CD4-positive, alpha-beta T cell treated with Interleukin-17A for 4 hours (primary cell): Measurements from ENCODE around the gene UNKL.
A peak's percentile ranks its signal among the peaks of the same experiment; 100 is the strongest.

ENCODE experiments used
- DNase-seq: peaks from one replicate; pipeline ENCODE4 v3.0.0-alpha.2; 2020; ENCODE audit warnings: mixed read lengths

UNKL gene

DNA sequence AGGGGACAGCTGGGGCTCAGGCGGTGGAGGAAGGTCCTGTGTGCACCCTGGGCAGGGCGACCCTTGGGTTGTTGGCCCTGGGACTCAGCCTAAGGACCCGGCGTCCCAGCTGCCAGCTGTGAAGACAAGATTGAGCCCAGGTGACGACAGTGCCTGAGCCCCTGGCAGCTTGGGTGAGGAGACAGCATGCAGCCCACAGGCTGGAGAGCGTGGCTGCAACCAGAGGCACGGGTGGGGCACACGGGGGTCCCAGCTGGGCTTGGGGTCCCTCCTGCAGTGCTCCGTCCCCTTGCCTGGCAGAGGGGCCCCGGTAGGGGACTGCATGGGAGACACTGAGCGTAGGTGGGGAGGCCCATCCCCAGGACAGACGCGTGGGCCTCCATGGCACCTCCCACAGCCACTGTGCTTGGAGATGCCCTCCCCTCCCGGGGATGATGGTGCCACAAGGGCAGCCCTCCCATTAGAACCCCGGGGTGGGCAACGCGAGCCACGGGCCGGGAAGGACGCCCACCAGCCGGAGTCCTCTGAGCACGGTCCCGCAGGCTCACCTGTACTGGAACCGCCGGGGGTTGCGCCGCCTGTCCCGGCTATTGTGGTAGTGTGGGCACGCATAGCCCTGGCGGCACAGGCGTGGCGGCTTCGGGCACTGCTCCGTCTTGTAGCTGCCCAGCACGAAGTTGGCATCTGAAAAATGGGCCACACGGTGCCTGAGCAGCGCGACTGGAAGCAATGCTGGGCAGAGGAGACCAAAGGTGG, 15.5 kb downstream of the UNKL start:
- DNase-seq, result no peak

DNA sequence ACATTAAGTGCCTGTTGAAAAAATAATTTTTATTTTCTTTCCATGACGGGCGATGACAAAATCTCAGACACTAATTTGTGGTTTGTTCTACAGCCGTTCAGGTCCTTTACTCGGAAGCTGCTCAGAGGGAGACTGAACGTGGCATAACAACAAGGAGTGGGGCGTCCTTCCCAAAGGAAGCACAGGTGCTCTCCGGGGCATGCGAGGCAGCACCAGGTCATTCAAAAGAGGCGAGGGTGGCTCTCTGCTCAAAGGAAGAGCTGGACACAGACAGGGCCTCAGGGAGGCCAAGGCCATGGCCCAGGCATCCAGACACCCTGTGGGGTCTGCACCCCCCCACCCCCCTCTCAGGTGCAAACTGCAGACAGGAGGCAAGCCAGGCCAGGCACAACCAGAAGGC, 16.2 kb downstream of the UNKL start:
- DNase-seq, result no peak

DNA sequence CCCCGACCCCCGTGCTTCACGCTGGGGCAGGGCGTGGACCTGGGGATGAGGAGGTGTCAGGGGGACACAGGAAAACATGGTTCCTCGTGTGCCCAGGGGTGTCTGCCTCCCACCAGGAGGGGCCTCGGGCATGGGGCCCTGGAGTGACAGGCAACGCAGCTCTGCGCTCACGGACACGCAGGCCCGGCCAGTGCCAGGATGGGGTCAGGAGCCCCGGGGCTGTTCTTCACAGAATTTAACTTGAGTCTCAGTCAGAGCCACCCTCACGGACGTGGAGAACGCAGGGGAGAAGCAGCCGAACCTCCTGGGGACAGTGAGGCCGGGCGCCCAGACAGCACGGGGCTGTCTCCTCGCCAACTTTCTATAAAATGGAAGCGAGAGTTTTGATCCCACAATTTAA, 16.7 kb downstream of the UNKL start:
- DNase-seq, result no peak

DNA sequence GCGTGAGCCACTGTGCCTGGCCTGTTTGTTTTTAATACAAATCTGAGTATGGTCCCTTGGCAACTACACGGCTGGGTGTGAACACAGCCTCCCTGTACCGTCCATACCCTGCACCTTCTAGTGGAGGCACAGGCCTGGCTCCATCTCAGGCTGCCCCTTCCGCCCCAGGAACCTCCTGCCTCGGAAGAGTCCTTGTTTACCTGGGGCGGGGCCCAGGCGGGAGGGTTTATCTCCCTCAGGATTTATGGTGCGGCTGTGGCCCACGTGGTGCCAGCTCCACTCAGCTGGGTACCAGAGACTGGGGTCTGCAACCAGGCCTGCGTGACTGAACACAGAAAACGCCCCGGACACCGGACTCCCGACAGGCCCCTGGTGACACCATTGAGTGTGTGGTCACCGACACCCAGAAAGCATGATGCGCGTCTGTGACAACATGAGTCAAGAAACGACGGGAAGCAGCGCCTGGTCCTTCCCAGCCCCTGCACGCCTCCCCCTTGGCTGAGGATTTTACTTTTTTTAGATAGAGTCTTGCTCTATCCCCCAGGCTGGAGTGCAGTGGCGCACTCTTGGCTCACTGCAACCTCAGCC, 19.0 kb downstream of the UNKL start:
- DNase-seq, result no peak

DNA sequence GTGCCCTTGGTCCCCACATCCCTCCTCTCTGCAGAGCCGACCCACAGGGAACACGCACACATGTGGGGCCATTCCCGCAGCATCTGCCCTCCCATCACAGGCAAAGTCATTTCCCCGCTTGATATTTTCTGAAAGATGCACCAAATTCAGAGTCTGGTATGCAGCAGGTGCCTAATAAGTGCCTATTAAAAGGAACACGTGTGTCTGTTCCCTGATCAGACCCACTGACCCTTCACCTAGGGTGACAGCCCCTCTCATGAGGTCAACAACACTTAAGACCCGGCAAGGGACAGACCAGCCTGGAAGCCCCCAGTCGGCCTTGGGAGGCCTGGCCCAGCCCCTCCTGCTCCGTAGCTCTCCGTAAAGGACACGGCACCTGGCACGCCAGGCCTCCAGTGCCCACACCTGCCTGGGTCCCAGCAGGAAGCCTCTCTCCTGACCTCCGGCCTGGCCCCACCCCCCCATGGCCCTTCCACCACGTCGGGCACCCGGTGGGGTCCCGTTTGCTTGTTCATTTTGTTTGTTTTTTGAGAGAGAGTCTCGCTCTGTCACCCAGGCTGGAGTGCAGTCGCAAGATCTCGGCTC, 20.0 kb downstream of the UNKL start:
- DNase-seq, result no peak

DNA sequence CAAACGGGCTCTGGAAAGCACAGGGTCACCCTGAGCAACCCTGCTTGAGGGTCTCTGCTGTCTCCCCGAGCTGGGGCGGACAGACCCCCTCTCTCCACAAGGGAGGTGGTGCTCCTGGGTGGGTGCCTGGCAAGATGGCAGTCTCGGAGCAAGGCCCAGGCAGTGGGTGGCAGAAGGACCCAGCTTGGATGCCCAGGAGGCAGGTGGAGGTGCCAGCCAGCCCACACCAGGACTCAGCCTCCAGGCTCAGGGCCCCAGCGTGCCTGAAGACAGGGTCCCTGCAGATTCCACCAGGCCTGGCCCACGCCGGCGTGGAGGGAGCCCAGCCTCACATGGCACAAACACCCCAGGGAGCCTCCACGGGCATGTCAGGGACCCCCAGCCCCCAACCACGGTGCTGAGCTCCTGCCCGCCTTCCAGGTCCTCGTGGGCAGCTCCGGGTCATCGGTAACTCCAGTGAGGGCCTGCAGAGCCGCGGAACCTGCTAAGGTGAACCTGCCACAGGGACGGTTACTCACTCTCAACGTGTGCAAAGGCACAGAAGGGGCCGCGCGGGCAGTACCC, 20.8 kb downstream of the UNKL start:
- DNase-seq, result no peak

DNA sequence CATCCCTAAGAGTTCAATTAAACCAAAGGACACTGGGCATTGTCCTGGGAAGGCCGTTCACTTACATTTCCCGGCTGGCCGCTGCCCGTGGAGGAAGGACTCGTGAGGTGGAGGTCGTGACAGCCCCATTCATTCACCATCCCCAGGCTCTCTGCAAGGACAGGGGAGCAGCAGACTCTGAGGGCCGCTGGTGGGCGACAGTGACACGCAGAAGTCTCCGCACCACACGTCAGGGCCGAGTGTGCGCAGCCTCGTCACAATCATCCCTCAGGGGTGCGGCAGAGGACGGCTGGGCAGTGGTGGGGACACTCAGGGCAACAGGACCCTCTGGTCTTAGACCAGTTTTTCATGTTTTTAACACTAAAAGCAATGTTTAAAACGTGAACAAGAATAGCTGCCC, 21.7 kb downstream of the UNKL start:
- no peak for DNase-seq

DNA sequence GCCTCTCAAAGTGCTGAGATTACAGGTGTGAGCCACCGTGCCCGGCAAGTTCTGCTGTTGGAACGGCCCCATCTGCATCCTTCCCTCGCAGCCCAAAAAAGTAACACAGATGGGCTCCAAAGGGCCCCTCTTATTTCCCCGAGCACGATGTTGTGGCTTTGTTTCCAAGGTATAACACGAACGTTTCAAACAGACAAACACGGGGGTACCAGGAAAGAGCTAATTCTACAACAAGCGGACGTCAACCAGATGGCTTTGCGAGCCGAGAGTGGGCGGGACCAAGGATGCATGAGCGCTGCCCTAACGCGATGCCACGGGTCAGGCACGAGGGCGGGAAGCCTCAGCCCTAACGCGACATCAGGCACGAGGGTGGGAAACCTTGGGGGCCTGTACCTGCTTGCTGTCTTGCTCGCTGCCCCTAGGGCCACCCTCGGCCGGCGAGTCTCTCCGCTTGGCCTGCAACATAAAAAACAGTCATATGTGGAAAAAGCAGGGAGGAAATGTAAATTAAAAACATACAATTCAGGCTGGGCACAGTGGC, 24.2 kb downstream of the UNKL start:
- DNase-seq, result no peak

DNA sequence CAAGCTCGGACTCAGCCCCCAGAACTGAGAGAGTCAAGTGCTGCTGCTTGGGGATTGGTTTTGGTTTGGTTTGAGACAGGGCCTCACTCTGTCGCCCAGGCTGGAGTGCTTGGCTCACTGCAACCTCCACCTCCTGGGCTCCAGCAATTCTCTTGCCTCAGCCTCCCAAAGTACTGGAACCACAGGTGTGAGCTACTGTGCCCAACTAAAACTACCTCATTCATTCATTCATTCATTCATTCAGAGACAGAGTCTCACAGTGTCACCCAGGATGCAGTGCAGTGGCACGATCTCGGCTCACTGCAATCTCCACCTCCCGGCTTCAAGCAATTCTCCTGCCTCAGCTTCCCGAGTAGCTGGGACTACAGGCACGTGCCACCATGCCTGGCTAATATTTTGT, 24.7 kb downstream of the UNKL start:
- DNase-seq, result no peak

DNA sequence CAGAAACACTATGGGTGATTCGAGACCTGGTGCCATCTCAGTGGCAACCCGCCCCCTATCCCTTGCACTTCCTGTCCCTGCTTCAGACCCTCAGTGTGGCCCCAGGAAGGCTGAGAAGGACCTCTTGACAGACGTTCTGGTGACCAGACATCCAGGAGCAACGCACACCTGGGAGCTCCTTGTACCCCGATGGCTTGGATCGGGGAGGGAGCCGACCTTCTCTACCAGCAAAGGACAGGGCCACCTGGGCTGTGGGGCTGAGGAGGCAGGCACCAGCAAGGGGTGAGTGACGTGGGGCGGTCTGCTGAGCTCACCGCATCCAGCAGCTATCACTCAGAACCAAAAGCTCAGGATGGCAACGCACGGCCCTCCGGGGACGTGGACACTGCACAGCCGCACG, 27.2 kb downstream of the UNKL start:
- DNase-seq, result no peak

DNA sequence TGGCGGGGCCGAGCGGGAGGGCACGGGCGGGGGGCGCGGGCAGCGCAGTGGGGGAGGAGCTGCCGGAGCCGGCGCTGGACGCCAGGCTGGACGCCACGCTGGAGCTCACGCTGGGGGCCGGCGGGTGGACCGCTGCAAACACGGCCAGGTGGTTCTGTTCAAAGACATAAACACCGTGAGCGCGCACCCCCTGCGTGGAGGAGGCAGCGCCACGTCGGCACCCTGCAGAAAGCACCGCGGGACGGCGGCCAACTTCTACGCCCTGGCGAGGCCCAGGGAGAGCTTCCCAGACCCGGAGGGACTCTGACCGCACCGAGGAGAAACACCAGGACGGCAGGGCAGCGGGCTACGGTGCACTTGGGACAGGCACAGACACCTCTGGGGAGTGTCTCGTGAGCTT, 29.3 kb downstream of the UNKL start:
- no peak for DNase-seq

DNA sequence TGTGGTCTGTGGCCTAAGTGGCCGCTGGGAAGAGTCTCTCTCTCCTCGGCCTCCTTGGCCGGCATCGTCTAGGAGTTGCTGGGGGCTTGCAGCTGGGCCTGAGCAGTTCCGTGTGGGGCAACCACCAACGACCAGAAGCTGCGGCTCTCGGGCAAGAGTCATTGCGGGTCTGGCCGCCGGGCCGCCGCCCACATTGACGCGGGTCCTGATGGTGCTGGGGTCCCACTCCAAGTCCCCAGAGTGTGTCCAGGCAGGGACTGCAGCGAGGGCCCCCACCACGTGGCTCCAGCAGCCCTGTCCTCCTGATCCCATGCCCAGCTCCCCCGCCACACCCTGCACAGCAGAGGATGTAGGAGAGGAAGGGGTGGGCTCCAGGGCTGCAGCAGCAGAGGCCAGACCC, 30.9 kb downstream of the UNKL start:
- no peak for DNase-seq

DNA sequence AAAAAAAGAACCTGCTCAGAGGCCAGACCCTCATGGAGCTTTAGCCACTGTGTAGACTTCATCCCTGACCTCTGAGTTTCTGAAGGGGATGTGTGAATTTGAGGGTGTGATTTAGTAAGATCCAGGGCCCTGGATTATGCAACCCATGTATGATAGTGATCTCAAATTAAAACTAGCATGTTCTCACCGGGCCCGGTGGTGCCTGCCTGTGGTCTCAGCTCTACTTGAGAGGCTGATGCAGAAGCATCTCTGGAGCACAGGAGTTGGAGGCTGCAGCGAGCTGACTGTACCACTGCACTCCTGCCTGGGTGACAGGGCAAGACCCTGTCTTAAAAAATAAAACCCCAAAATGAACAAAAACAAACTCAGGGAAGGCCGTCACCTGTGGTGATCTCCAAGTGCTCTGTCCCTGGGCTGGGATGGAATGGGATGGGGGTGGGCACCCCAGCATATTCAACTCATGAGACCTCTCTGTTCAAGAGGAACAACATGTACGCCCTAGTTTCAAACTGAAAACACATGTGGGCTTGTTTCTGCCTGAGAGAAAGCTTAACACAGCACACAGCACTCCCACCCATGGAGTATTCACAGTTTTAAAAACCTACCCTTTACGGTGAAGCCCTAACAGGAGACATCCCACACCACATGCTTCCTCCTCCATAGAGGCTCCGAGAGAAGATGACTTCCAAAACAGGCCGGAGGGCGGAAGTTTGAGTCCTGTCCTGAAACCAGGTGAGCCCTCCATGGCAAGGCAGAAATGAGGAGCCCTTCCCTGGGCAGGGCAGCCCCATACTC, 32.7 kb downstream of the UNKL start:
- no peak for DNase-seq

DNA sequence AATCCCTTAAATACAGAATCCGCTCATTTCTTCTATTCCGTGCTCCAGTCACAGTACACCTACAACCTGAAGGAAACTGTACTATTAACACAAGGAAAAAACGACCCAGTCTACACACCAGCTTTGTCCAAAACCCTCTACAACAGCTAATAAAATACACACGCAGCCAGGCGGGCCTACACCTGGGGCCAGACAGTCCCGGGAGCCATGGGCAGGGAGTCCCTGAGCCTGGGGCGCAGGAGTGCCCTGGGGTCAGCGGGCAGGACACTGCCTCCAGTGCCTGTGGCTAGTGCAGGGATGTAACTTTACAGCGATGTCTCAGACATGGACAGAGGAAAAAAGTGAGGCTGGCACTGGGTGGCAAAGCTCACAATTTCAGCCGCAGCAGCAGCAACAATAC, 34.3 kb downstream of the UNKL start:
- DNase-seq, result no peak

DNA sequence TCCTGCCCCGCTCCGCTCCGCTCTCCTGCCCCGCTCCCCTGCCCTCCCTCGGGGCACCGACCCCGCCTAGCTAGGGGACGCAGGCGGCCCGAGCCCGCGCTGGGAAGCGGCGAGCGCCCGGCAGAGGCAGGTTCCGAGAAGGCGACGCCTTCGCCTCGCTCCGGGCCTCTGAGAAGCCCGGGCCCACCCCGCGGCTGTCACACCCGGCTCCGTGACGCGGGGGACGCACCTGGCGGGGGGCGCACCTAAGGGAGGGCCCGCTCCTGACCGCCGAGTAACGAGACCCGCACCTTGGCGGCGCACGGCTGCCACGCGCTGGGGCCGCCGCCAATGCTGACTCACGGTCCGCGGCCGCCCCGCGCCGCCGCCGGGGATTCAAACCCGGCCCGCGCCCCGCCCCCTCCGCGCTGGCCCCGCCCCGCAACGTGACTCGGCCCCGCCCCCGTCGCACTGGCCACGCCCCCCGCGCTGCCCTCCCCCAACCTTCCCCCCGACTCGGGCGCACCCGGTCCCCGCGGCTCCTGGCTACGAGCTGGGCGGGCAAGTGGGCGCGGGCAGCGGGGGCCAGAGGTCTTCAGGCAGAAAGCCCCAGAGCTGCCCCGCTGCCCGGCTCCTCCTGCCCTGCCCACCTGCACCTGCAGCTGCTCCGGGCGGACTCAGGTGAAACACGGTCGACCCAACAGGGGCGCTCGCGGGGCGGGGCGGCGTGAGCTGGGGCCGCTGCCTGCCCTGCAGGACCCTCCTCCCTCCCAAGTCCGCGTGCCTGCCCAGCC, 35.0 kb downstream of the UNKL start:
- peak; percentile 74 for DNase-seq

DNA sequence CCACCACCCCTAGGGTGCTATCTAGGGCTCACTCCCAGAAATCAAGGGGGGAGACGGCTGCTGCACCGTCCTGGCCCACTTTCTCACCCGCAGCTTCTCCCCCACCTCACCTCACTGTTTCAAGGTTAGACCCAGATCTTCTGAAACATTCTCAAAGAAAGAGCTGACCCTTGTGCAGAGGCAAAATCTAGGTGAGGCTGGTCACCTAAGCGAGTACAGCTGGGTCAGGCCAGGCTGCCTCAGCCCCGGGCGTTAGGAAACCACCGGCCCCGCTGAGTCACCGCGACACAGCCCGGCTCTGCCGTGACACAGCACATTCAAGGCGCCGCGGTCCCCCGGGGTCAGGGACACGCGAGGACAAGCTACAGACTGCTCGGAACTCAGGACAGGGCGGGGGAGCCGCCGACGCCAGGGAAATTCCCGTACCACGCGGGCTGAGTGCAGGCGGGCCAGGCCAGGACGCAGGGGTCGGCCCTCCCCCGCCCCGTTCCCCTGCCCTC, 35.6 kb downstream of the UNKL start:
- peak; percentile 50 for DNase-seq

DNA sequence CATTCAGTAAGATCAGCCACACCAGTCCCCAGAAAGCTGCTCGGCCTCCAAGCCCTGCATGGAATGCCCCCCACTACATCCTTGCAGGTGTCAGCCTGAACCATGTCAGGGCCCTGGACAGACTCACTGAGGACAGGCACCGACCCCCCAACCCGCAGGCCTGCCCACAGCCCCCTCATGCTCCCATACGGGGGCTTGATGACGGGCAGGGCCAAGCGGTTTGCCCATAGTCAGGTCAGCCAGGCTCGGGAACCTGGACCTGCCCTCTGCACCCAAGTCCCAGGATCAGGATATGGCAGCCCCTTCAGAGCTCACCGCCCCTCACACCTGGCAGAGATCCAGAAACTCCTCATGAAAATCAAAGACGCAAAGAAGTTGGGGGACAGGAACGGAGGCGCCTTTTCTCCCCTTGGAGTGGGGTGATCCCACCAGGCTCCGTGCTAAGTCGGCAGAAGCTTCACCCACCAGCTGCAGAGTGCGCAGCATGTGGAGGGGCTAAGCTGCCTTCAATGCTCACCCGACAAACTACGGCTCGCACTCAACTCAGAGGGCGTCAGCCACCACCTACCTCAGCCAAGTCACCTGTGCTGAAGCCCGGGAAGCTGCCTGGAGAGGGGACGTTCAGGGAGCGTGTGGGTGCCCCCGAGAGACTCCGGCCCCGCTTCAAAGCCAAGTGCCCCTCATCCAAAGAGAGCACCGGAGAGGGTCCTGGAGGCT, 36.3 kb downstream of the UNKL start:
- no peak for DNase-seq

DNA sequence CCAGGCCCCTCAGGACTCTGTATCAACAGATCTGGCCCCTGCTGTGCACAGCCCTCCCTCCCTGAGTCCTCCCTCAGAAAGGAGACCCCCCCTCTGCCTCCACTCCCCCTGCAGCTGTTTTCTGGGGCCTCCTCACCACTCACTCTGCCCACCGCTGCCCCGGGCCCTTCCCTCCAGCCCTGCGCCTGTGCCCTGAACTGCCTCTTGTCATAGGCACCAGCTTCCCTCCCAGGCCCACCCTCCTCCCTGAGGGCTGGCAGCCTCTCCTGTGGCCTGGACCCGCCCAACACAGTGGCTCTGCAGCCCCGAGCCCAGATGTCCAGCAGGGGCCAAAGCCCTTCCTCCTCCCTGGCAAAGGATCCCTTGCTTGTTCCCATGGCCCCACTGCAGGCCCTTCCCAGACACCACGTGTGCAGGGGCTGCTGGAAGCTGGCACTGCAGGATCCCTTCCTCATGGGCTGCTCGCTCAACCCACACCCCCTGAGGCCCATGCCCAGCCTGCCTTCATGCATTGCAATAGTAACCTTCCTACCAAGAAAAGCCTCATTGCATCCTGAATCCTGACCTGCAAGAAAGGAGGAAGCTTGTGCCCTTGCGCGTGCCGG, 37.0 kb downstream of the UNKL start:
- DNase-seq, result no peak

DNA sequence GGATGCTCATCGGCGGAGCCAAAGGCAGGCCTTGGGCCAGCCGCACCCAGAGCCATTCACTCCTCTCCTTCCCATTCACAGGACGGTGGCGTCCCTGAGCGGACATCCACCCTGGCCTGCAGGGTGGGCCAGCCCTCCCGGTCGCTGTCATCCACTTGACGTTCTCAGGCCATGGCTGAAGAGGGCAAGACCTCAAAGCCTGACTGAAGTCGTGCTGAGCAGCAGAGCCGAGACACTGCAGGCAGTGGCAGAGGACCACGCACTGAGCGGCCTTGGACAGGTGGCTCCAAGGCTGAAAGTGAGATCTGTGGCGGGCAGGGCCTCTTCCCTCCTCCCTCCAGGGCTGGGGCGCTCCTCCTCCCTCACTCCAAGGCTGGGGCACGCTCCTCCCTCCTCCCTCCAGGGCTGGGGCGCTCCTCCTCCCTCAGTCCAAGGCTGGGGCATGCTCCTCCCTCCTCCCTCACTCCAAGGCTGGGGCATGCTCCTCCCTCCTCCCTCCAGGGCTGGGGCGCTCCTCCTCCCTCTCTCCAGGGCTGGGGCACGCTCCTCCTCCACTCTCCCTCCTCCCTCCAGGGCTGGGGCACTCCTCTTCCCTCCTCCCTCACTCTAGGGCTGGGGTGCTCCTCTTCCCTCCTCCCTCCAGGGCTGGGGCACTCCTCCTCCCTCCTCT, 38.6 kb downstream of the UNKL start:
- no peak for DNase-seq

DNA sequence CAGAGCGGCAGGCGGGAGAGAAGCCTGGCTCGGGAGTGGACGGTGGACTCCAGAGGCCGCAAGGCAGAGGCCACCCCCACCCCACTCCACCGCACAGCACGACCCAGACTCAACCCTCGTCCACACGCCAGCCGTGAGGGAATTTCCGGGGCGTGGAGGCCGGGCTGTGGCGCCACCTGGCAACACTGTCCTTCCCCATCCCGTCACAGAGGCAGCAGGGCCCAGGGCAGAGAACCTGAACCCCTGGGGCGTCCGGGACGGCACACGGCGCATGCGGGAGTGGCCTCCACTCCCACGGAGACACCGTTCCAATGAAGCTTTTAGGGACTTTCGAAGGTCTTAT, 39.2 kb downstream of the UNKL start:
- no peak for DNase-seq
